Measurements from ENCODE around the gene CD44.
"Not testable (repeated sequence)": the region's sequence is repeated elsewhere in the genome, so short reads cannot be mapped to it uniquely, and the experiment has no call there.

CD44 gene

DNA sequence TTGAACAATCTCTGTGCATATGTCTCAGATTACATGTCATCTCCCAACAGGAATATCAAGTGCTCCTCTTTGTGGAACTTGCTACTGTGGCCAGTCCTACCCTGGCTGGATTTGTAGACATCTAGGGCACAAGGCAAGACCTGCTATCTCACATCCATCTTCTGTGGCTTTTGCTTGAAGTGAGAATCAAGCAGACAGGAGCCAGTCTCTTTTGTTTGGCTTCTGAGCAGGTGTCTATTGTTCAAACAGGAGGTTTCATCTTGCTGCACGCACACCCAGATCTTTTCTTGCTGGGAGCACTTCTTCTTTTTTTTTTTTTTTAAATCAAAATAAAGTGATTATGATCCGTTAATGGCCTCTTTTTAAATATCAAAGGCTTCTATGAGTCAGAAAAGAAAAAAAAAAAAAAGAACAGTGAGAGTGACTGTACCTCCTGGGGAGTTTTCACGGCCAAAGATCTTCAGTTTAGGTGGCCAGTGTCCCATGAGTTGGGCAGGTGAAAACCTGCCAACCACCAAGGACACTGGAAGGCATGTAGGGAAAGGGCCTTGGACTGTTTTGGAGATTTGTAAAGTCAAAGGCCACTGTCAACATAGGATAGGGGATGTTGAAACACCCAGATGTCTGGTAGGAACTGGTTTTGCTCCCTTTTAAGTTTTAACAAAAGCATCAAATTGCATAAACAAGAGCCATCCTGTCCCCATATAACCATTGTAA, 78.1 kb downstream of the CD44 start:
- DNase-seq: no peak

DNA sequence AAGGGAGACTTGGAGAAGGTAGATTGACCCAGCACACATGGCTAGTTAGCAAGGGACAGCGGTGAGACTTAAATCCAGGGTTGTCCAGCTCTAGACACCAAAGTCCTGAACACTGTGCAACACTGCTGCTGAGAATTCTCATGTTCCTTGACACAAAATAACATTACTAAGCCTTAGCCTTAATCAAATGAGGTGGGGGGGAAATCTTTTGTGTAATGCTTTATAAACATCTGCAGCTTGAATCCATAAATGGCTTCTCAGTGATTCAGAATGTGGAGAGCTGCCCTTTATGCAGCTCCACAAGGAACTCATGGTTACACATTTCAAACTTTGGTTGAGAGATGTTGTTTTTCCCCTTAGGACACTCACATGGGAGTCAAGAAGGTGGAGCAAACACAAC, 80.0 kb downstream of the CD44 start:
- no peak for DNase-seq

DNA sequence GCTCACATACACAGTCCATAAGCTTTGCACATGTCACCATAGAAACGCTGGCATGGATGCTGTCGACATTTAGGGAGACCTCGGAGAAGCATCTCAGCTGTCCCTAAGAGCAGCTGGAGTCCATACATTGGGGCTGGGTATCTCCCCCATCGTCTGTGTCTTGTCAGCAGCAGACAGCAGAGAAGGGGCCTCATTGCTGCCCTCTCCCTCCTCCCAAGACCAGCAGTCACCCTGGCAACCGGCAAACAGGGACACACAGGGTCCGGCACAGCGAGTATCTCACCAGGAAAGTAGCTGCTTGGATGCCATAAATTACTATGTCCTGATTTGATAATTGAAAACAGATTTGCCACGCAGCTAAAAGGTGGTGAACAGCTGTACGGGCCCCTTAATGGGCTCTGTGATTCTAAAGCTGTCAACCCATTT, 84.4 kb downstream of the CD44 start:
- no peak for DNase-seq

DNA sequence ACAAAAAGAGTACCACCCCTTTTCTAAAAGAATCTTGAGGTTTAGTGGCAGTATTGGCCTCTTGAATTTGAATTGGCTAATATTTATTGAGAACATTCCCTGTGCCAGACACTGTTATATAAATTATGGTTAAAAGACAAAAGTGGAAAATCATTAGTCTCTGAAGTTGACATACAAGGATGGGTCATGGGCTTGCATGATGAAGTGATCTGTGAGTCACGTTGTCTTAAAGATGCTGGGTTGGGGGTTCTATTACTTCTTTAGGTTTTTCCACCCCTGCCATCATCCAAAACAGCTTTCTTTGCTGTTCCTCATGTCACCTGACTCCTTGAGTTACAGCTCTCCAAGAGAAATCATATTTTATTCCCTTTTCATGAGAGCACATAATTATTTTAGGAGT, 85.0 kb downstream of the CD44 start:
- DNase-seq: no peak

DNA sequence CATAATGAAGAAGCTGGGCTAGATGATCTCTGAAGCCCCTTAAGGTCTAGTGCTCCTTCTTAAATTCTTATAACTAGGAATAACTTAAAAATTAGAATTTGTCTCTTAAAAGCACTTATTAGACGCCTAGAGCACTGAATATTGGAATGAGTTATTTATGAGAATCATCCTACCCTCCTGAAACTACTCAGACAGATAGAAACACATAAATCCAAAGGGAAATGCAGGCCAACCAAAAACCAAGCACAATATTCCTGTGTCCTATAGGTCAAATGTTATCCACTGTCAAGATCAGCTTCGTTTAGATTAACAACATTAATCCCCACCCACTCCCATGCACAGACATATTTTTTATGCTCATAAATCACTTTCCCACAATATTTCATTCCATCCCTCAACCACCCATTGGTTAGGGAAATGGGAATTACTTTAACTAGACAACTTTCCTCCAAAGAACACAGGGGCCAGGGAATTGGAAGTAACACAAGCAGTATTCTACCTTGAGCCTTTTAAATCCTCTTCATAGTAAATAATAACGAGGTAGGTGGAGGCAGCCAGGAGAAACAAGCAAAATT, 87.1 kb downstream of the CD44 start:
- DNase-seq: no peak

DNA sequence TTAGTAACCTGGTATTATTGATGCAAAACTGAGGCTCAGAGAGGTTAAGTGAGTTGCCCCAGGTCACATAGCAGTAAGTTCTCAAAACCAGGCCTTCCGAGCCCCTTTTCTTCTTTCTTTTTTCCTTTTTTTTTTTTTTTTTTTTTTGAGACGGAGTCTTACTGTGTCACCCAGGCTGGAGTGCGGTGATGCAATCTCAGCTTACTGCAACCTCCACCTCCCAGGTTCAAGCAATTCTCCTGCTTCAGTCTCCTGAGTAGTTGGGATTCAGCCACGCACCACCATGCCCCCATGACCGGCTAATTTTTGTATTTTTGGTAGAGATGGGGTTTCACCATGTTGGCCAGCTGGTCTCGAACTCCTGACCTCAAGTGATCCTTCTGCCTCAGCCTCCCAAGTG, 87.8 kb downstream of the CD44 start:
- not testable (repeated sequence) for DNase-seq

DNA sequence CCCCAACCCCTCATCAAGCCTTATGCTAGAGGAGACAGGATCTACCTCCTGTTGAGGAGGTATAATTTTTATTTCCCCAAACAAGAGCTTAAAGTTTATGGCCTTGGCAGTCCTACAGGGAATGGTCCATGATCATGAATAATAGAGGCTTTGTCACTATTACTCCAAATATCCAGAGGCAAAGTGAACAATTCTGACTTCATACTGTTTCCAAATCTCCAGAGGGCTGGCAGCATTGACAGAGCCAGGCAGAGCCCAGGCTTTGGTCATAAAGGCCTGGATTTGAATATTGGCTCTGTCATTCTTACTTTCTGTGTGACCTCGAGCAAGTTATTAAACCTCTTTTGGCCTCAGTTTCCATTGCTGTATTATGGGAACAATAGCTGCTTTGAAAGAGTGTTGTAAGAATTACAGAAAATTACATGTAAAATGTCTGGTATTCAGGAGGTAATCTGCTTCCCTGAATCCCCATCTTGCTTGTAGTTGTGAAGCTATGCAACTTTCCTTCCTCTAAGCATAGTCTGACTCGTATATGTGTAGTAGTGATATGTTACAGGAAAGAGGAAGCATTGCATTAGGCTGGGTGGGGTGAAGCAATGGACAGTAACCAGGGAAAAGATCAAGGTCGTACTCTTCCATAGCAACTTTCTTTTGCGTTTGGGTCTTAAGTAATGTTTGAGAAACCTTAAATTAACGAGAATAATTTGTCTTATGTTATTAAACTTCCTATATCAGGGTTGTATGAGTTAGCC, 88.8 kb downstream of the CD44 start:
- DNase-seq: no peak

DNA sequence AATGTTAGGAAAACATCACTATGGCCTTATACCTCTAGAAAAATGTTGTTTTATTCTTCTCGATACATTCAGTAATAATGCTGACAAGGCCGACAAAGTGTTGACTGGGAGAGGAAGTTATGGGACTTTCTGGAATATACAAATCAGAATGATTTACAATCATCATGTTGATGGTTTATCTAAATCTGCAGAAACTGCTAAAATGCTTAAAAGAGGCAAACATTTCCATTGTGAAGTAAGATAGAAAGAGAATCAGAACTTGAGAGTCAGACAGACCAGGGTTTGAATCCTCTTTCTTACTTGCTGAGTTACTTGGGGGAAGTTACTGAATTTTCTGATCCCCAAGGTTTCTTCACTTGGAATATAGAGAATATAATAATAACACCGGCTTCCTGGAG, 89.4 kb downstream of the CD44 start:
- no peak for DNase-seq

DNA sequence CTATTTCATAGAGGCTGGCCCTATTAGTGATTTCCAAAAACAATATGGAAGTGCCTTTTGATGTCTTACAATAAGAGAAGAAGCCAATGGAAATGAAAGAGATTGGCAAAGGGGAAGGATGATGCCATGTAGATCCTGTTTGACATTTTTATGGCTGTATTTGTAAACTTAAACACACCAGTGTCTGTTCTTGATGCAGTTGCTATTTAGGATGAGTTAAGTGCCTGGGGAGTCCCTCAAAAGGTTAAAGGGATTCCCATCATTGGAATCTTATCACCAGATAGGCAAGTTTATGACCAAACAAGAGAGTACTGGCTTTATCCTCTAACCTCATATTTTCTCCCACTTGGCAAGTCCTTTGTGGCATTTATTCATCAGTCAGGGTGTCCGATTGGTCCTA, 91.4 kb downstream of the CD44 start:
- no peak for DNase-seq

DNA sequence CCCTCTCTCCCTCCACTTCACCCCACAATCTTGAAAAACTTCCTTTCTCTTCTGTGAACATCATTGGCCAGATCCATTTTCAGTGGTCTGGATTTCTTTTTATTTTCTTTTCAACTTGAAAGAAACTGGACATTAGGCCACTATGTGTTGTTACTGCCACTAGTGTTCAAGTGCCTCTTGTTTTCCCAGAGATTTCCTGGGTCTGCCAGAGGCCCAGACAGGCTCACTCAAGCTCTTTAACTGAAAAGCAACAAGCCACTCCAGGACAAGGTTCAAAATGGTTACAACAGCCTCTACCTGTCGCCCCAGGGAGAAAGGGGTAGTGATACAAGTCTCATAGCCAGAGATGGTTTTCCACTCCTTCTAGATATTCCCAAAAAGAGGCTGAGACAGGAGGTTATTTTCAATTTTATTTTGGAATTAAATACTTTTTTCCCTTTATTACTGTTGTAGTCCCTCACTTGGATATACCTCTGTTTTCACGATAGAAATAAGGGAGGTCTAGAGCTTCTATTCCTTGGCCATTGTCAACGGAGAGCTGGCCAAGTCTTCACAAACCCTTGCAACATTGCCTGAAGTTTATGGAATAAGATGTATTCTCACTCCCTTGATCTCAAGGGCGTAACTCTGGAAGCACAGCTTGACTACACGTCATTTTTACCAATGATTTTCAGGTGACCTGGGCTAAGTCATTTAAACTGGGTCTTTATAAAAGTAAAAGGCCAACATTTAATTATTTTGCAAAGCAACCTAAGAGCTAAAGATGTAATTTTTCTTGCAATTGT, 92.3 kb downstream of the CD44 start:
- no peak for DNase-seq

DNA sequence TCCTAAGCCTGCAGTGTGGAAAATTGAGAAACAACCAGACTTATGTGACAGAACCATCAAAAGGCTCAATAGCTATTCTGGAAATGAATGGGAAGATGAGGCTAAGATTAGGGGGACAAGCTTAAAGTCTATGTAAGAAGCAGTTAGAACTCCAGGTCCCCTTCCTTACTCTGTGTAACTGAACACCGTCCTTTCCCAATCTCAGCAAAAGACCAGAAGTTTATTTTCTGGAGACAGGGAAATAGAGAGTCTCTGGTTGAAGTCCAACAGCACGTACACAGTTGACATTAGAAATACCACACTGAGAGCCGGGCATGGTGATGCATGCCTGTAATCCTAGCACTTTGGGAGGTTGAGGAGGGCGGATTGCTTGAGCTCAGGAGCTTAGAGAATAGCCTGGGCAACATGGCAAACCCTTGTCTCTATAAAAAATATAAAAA, 93.9 kb downstream of the CD44 start:
- no peak for DNase-seq

DNA sequence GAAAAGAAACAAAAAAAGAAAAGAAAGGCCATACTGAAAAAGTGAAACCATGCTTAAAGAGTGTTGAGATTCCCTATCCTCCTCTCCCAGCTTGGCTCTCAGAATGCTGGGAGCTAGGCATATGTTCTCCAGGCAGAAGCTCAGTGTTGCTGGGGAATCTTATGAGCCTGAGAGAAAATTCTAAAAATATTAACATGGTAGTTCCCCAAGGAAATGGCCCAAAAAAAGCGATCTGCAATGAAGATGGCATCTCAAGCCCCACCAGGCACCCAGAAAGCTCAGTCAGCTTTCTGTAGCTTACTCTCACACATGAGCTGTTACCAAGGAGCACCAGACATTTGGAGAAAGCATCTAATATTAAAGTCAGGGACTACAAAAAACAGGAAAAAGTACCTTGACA, 94.5 kb downstream of the CD44 start:
- DNase-seq: no peak

DNA sequence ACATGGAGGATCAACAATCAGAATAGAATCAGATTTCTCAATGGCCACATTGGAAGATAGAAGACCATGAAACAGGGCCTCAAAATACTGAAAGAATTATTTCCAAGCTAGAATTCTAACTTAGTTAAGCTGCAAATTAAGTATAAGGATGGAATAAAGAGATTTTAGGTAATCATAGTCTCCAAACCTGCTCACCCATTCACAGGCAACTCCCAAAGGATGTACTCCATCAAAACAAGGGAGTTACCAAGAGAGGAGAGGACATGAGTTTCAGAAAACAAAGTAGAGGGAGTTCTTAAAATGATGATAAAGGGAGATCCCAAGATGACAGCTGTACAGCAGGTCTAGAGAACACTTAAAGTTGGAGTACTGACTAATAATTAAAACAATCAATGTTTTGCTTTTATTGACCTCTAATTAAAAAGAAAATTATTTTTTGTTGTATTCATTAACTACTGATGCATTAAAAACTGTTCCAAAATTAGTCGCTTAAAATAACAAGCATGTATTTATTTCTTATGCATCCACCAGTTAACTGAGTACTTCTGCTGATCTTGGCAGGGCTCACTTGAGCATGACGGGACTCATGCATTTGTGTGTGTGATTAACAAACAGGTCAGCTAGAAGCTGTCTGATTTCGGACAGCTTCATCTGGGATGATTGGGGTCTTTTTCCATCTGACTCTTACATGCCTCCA, 95.6 kb downstream of the CD44 start:
- DNase-seq: no peak

DNA sequence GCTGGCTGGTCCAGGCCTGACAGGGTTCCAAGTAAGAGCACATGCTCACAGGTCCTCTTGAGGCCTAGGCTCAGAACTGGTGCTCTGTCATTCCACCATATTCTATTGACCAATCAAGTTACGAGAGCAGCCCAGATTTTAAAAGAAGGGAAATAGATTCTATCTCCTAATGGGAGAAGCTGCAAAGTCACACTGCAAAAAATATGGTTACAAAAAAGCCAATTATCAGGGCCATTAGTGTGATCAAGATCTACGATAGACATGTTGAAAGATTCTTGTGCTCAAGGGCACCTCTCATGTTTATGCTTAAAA, 96.1 kb downstream of the CD44 start:
- DNase-seq: no peak

DNA sequence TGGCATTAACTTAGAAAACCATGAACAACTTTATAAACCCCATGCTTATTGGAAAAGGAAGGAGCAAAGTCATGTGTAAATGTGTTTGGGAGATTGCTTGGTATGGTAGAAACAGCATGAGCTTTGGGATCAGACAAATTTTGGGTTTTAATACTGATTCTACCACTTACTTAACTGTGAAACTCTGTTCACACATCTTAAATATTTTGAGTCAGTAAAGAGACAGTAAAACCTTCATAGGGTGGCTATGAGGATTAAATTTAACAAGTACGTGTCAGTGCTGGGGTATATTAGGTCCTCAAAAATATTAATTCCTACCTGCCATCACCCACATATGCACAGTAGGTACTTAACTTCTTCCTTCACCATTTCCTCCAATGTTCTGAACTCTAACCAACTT, 96.5 kb downstream of the CD44 start:
- DNase-seq: no peak

DNA sequence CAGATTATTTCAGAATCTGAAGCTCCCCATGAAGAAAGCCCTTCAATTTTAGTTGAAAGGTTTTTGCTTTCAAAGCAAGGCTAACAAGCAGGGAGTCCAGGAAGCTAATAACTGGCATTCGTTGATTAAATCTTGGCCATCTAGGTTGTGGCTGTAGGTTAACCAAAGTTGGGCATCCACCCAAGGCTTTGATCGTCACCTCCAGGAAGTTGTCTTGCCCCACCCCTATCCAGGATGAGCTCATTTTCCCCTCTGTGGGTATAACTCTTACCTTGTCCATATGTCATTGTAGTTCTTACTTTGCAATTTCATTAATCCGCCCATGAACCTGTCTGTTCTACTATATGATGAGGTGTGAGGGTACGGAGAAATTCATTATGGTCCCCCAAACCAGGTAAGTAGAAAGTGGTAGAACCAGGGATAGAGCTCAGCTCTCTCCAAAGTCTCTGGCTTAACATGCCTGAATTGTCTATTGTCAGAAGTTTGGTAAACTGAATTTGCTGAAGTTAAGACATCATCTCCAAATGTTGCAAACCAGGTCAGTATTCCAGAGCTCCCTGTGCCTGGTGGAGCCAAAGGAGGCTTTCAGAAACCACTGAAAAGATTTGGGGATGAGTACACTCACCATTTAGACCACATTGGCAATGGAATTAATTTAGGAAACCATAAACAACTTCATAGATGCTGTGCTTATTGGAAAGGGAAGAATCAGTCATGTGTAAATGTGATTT, 97.1 kb downstream of the CD44 start:
- no peak for DNase-seq

DNA sequence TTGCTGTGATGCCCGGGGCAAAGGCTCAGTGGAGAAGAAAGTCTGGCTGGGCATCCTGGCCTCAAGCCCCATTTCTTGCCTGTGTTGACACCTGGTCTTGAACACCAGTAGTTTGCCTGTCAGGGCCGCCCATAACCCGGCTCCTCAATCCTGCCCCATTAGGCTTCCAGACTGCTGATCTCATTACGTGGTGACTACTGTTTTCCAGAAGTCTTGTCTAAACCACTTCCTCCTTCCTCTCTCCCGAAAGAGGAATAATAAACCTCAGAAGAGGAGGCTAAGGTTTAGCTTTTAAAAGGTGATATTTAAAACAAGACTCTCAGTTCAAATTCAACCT, 97.7 kb downstream of the CD44 start:
- no peak for DNase-seq

DNA sequence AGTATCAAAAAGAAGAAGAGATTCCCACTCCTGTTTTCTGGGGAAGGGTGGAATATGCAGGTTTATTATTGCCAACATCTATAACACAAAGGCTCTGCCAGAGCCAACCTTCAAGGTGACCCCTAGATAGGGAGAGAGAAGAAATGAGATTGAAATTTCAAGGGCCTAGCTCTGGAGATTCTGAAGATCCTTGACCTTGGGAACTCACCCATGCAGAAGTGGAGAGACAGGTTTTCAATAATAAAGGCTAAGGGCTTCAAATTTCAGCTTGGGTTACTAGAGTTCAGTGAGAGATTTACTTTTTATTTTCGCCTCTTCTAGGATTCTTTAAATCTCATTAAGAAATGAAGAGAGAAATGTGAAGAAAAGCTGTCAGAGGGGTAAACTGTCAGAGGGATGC, 98.4 kb downstream of the CD44 start:
- DNase-seq: no peak

DNA sequence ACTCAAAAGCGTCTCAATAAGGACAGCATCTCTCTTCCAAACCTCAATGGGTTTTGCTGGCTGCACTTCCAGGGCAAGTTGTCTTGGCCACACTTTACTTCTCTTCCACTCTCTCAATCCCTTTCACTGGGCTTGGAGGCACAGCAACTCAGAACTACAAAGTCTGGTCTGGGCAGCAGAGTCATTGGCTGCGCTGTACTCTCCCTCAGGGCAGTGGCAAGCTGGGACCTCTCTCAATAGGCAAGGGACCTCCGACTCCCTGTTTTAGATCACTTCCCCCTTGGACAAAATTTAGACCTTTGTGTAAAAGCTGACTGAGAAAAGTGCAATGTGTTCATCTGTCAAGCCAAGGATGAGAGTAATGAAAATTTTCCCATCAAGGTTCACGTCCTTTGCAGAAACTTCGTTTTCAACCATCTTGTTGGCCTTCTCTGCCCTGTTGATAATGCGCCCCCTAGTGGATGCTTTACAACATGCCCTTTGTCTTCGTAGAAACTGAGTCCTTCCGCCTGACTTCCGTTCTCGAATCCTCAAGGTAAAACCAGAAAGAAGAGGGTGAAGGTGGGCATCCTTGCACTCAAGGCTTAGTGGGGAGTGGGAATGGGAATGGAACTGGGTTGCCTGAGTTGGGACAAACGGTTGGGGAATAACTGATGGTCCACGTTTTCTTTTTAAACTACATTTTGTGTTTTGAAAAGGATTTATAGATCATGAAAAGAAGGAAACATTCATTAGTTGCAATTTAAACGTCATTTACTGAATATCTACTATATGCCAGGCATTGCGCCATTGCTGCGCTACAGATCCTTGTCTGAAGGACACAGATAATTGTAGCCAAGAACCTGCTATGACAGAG, 99.1 kb downstream of the CD44 start:
- no peak for DNase-seq

DNA sequence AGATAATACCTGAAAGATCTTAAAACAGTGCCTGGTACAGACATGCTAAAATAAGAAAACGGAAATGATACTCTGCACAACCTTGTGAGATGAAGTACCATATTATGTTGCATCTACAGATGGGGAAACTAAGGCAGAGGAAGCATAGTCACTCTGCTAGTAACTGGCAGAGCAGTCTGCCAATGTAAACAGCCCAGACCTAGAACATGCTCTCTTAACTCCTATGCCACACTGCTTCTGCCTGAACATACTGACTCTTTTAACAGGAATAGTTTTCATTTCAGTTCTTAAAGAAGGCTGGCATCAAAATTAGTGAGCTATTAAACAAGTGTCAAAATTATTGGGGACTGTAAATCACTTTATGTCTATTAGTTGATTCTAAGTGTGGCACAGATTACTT, 99.9 kb downstream of the CD44 start:
- no peak for DNase-seq

DNA sequence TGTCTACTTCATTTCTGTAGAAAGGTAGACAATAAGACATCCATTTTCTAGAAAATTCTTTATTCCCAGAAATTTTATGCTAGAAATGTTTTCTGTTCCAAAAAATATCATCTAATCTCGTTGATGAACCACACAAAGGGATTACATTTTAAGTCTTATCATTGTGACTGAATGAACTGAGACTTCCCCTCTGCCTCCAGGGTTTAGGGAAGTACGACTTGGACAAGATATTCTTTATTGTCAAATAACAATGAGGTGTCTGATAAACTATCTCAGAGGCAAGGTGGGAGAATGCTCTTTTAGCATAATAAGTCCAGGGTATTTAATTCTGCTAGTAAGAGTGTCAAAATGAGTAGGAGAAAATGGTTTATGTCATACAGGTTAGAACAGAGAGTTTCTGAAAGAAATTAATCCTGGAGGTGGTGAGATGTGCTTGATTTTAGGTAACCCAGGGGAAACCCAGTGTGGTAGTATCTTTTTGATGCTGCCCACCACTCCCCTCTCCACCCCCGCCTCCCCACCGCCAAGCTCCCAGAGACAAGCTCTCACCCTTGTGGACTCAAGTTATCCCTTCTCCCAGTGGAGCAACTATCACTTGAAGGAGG, 100.6 kb downstream of the CD44 start:
- DNase-seq: no peak
